NCI-H1048 (cell line): ENCODE data around the gene FAM184A.

Experiments used
- DNase-seq: peaks from one replicate; lab custom pipeline; 2025; lab: John Stamatoyannopoulos, UW

Gene FAM184A

GRCh38 chr6:118914598-118914997, 163.9 kb downstream of the FAM184A start:
- DNase-seq: no peak

GRCh38 chr6:118913161-118913560, 165.3 kb downstream of the FAM184A start:
- DNase-seq: no peak

- no peak for DNase-seq
Measured at GRCh38 chr6:118912646-118913045, 165.8 kb downstream of the FAM184A start.
